GM19467 (cell line): ENCODE results near the gene MEF2C.

ENCODE experiments used
- ATAC-seq: cut with Tn5 transposase; IDR thresholded peaks from one replicate; pipeline ENCODE4 v1.9.1; 2021; ENCODE audit warnings: mild to moderate bottlenecking, moderate library complexity; ENCODE audit not compliant: unreplicated experiment

Gene MEF2C

DNA sequence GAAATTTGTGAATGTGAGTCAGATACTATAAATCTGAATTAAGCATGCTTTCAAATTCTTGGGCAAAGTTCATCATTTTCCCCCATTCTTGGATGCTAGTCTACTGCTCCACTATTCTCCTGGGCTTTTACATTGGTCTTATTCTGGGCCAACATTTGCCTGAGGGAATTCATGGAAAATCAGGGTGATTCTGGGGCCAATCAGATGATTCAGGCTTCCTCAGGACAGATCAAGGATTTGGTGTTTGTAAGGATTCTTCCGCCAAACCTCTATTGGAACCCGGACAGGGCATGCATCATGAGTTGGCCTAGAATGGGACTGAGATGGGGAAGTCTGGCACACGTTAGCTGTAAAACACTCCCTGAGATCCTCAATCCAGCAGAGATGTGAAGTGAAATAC, 113.8 kb downstream of the MEF2C start:
- no peak for ATAC-seq

DNA sequence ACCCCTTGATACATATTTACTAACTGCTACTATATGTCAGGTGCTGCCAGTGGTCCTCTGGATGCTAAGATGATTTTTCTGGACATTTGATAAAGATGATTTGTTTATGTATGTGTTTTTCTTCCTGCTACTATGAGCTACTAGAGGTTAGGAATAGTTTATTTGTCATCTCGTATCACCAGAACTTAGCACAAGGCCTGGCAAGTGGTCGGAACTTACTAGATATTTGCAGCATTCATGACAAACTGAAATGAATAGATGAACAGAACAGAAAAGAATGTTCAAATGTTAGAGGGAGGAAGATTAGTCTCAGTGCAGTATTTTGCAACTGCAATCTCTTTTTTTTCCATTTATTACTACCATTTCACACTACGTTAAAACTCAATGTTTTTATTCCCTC, 114.6 kb downstream of the MEF2C start:
- no peak for ATAC-seq

DNA sequence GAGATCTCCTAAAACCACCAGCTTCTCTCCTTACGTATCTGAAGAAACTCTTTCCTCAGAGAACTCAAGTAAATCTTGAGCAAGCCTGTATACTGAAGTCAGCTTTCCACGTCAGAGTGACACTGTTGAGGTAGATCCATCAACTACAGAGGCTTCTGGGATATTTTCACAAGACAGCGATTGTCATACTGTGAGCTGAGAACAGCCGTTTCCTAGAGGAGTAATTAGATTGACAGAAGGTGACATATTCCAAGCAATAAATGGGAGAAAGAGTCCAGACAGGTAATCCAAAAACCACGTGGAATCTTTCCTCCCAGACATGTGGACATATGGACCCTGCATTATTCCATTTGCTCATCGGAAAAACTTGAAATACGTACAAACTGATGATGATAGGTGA, 117.2 kb downstream of the MEF2C start:
- ATAC-seq = no peak

DNA sequence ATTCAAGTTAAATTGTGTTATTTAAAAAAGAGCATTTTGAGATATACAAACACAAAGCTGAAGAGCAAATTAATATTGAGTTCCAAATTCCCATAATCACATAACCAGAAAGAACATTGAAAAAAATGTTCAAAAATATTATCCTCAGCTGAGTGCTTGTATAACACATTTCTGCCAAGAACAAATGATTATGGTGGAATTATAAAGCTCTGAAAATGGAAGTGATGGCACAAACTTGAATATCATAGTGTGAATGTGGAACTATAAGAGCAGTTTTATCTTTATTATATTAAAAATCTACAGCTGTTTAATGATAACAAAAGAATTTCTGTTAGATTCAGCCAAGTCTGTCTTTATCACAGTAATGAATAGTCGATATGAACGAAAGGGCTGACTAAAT, 117.8 kb downstream of the MEF2C start:
- ATAC-seq = no peak

DNA sequence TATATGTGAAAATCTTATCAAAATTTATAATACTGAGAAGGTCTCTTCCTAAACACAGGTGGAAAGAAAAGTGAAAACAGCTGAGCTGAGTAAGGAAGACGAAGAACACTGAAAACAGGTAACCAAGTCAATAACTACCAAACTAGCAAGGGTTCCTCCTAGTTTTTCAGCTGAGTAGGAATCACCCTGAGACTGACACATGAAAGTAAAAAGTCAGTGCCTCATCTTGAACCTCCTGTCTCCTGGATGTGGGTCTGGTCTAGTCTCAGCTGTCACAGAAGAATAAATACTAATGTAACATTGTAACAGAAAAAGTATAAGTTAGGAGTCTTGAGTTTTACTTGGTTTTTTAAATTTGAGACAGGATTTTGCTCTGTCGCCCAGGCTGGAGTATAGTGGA, 121.0 kb downstream of the MEF2C start:
- no peak for ATAC-seq

DNA sequence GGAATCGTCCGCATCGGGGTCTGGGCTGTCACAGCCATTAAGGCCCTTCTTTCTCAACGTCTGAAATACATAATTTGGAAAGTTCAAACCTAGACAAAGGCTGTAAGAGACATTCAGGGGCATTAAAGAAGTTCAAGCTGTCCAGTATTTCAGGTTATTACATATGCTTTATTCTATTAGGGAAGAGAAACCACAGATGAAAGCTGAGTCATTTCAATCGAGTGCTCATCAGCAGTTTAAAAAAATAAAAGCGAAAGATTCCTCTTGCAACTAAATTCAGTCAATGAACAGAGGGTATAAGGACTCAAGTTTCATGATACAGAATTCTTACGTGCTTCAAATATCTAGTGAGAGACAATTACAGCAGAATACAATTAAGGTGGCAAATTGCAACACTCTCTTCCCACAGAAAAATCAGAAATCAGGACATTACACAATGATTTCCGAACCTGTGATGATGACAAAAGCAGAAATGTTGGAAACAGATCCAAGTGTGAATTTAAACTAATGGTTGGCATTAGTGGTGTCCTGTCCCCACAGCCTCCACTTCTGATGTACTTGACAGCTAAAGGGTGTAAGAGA, 121.6 kb downstream of the MEF2C start:
- ATAC-seq = no peak

DNA sequence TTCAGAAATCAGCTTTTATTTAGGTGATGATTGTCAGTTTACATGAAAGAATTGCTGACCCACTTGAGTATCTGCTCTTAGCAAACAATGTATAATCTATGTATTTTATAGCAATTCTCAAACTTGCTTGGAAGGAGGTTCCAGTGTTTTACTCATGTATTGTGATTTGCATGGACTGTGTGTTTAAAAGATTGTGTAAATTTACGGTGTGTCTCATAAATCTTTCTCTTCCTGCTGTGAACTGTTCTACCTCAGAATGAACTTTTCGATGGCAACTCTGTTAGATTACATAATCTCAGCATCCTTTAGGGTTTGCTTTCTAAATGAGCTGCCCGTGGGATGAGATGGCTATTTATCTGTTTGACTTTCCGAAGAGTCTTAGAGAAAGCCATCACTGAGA, 122.5 kb downstream of the MEF2C start:
- ATAC-seq = no peak

DNA sequence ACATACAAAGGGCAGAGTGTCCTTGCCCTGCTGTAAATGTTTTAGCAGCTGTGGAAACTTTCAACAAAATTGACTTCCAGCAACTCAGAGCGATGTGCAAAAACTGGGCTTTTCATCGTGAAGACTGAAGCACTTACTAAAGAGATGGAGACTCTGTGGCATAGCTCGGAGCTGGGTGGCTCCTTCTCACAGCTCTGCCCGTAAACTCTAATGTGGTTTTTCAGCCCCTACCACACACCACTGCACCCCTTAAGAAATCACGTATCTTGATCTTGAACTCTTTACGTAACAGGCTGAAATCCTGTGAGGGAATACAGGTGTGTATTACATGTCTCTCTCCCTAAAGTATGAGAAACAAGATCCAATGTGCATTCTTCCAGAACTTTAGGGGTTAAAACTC, 124.4 kb downstream of the MEF2C start:
- ATAC-seq = no peak

DNA sequence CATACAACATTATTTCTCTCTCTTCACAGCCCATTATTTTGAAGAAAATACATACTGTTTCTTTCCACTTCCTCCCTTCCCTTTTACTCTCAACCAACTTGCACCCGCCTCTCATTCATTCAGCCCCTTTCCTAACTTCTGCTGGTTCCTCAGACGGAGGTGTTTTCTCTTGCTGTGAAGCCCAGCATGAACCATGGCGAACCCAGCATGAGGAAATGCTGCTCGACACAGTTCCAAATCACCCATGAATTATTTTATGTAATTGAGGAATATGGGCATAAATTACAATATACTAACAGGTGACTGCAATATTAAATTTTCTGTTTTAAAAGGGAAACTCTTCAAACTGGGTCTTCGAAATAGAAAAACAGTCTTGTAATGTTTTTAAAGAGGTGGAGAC, 124.8 kb downstream of the MEF2C start:
- ATAC-seq = no peak

DNA sequence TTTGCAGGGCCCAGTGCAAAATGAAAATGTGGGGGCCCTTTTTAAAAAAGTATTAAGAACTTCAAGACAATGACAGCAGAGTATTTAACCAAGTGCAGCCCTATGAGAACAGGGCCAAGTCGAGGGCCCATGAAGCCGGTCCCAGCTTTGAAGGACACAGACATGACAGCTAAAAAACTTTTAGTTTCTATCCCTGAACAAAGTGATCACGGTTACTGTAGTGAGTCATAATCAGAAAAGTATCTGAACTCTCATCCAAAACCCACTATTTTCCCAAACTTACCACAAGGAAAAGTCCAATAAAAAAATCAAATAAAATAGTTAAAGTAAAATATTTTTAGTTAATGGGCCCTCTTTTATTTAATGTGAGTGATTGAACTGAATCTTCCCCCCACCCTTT, 126.0 kb downstream of the MEF2C start:
- ATAC-seq = no peak

DNA sequence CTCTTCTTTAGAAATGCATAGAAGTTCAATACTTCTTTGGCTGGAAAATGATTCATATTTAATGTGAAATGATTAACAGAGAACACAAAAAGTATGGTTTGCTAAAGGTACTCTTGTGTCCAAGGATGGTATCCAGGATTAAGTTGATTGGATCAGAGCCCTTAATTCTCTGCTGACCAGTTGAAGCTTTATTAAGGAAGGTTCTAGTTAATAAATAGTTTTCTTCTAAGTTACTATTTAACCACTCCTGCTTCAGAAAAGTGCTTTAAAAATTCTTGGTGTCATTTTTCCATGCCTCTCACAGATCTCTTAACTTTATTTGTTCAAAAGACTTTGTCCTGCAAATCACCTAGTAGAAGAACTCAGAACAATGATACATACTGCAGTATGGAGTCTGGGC, 134.3 kb downstream of the MEF2C start:
- no peak for ATAC-seq

DNA sequence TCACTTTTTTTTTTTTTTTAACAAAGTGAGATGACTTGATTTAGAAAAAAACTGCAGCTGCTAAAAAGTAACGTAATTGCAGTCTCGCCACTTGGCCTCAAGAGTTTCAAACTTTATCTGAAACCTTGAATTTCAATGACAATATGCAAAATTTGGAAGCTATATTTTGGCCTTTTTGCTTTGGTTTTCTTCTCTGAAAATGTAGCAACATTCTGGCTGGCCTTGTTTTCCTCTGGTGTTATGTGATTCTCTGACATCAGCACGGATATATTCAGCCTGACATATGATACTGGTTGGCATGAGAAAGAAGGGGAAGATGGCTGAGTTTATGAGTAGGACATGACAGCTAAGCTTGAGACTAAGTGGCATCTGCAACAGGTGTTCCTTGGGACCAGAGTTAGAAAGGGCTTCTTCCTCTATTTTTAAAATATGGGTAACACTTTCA, 136.5 kb downstream of the MEF2C start:
- ATAC-seq = peak; percentile 85

DNA sequence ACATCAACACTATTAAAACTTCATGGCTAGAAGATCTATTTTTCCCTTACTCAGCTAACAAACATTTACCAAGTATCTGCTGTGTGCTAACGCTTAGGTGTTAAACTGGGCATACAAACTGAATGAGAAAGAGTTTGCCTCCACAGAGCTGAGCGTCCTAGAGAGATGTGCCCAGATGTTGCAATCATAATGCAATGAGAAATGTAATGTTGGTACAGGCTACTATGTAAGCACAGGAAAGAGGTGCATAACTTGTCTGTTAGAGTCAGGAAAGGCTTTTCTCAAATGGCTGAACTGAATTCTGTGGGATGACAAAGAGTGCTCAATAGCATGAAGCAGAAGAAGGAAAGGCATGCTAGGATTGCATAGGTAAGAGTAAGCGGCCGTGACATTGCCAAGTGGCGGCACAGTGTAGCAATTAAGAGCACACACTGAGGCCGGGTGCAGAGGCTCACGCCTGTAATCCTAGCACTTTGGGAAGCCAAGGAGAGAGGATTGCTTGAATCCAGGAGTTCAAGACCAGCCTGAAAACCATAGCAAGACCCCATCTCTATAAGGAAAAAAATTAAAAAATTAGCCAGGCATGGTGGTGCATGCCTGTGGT, 137.8 kb downstream of the MEF2C start:
- no peak for ATAC-seq

DNA sequence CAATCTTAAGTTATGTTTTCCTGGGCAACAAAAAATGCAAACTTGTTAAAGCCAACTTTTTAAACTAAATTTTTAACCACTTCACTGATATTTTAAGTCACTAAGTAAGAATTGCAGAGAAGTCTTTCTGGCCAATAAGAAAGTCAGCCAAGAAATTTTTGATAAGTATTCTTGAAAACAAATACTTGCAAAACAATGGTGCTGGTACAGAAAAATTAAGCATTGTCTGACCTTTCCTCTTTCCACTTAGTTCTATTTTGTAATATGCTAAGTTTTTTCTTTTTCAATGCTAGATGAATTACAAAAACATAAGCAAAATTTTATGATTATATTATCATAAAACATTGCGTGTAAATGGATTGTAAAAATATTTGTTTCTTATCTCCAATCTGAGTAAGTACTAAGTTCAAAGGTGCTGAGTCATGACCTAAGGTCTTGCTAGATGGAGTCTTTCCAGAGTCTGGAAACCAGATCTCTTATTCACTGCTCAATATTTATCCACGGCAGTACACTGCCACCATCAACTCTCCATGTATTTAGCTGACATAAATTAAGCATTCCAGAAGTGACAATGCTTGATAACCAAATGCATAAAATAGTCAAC, 139.7 kb downstream of the MEF2C start:
- ATAC-seq = no peak

DNA sequence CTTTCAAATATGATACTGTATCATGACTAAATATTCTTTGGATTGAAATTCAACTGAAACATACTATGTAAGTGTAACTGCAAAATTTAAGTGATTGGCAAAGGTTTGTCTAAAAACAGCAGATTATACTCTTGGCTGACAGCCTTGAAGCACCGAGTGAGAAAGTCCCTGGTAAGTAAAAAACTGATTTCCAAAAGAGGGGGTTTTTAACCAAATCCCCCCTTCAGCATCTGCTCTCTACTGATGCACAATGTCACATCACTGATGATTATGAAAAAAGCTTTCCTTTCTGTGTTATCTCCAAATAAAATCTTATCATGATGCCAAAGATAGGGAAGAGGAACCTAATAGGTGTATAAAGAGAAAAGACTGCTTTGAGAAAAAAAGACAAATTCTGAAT, 141.0 kb downstream of the MEF2C start:
- no peak for ATAC-seq

DNA sequence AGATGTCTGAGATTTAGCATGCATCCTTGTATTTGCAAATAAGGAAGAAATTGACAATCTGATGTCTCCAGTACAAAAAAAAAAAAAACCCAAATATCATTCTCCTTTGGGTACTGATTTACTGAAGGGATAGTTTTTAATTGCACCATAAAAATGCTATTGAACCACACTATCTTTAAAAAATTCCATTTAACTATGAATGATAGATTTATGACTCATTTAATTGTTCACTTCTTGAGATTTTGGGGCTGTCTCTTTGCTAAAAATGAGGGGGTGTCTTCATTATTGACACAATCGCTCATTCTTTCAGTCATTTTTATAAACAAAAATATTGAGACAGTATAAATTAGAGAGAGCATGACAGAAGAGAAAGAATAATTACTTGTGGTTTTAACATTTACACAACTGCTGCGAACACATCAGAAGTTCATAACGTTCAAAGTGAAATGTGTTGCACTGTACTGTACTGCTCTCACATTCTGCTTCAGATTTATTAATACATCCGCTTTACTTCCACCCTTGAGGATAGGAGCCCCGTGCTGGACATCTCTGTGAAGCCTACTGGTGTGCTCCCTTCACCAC, 142.3 kb downstream of the MEF2C start:
- ATAC-seq = no peak

DNA sequence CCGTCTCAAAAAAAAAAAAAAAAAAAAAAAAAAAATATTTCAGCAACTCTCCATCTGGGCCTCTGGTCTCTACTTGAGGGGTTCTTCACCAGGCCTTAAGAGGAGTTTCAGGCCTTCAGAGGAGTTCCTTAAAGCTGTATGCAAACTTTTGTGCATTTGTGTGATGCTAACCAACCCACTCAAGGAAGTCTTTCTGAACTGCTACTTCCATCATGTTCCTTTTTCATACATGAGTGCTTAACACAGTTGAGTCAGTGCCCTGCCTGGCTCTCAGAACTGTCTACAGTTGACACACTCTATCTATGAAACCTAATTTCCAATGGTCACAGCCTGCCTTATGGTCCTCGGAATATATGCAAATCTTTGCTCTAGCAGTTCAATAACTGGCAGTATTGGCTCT, 146.5 kb downstream of the MEF2C start:
- ATAC-seq = no peak

DNA sequence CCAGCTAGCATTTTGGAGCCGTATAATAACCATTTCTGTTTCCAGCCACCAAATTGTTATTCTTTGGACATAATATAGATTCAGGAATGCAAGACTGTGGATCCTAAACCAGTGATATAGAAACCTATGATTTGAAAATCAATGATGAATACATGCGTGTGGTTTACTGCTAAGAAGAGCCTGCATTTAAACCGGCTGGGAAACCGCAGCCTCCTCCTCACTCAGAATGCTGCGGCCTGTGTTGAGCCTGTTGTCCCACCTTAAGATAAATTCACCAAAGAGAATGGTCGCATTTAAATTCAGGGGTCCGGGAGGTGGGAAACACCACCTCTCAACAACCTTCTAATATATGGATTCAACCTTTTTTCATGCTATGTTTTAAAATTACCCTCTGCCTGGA, 148.0 kb downstream of the MEF2C start:
- ATAC-seq = no peak

DNA sequence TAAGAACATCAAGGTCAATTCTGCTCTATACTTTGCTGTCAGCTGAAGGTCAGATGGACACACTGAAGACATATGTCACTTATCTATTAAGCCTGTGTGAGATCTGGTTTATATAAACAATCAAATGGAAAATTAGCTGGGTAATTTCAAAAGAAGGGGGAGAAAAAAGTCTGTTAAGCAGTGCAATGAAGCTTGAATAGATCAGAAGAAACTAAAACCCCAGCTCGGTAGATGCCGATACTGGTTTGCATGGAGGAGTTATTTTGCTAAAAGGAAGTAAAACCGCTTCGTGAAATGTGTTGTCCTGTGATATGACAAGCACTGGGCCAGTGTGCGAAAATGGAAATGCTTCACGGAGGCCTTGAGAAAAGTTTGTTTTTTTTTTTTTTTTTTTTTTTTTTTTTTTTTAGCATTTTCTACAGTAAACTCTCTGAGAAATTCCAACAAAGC, 148.8 kb downstream of the MEF2C start:
- peak; percentile 51 for ATAC-seq

DNA sequence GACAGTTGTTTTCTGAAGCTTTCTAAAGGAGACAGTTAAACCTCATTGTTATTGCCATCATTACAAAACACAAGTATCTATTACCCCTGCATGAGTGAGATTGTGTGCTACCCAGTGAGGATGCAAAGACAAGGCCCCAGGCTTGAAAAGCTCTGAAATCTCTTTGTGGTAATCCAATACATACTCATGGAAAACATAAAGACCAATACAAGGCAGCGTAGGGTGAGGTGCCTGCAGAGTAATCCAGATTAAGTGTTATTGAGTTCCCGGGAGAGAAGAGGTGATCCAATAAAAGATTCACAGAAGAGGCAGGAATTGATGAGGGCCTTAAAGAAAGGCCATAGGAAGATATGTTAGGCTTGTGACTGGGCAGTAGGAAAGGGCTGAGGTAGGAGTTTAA, 150.1 kb downstream of the MEF2C start:
- ATAC-seq = no peak

DNA sequence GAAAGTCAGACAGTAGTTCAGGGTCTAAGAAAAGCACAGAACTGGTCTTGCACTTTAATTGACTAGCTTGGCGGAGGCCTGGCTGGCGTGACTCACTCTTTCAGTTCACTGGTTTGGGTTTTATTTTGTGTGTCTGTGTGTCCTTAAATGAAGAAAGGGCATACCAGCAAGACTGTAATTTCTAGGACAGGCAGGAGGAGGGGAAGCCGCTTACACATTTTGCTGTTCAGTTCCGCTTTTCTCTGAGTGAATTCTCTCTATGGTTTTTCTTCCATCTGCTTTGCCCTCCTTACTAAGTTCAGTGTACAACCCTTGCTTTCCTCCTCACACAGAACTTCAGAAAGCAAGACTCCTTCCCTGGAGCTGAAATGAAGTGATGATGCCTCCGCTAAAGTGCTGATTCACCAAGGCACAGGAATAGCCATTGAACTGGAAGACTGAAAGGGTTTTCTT, 150.8 kb downstream of the MEF2C start:
- ATAC-seq = peak; percentile 53

DNA sequence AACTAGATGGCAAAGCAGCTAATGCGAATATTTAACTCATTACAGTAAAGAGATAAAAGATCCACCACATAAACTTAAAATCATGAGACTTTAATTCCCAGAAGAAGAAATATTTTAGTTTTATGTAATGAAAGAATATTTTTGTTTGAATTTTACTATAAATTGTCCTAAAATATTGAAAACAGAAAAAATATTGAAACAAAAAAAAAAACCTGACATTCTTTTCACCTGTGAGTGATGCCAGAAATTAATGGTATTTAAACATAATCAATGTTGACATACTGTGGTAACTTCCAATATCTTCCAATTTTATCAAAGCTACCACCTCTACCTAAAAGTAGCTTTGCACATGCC, 153.2 kb downstream of the MEF2C start:
- no peak for ATAC-seq
